GM18951 (cell line): ENCODE results near the gene SOWAHA.

Source experiments
- POLR2A ChIP-seq: IDR thresholded peaks from 4 replicates; pipeline ENCODE4 v1.6.1; 2011; ENCODE audit warnings: mild to moderate bottlenecking; ENCODE audit not compliant: insufficient read length, insufficient read depth; ENCODE audit errors: extremely low read depth
- in situ Hi-C: fragments of 300-500 bp; cut with MboI; formaldehyde crosslinking; loops from one replicate; pipeline ENCODE4 v1.12.0; 2022; ENCODE audit warnings: low sequenced_read_pairs, mixed read lengths, inconsistent platforms; ENCODE audit not compliant: unreplicated experiment

The SOWAHA gene

GRCh38 chr5:132821791-132822190 lies 8.7 kb downstream of the SOWAHA start:
- in situ Hi-C loops = no loop called here
- TF ChIP-seq POLR2A = no peak

GRCh38 chr5:132822650-132823480 lies 9.8 kb downstream of the SOWAHA start:
- in situ Hi-C loops = no loop called here
- TF ChIP-seq POLR2A = no peak

GRCh38 chr5:132823481-132824050 lies 10.5 kb downstream of the SOWAHA start:
- in situ Hi-C loops = no loop called here
- no peak for TF ChIP-seq POLR2A

- in situ Hi-C loops = no loop called here
Observed at GRCh38 chr5:132824426-132824825, 11.3 kb downstream of the SOWAHA start.

GRCh38 chr5:132825033-132825833 lies 12.1 kb downstream of the SOWAHA start:
- in situ Hi-C loops = loop anchor here (25.0 kb wide), 1 partner anchor 438 kb away; no protein-coding TSS in a partner anchor
- no peak for TF ChIP-seq POLR2A

More at GRCh38 chr5:132824426-132824825, 11.3 kb downstream of the SOWAHA start:
- no peak for TF ChIP-seq POLR2A

GRCh38 chr5:132825834-132826391 lies 12.8 kb downstream of the SOWAHA start:
- in situ Hi-C loops = loop anchor here (25.0 kb wide), 1 partner anchor 439 kb away; no protein-coding TSS in a partner anchor
- TF ChIP-seq POLR2A = no peak

- TF ChIP-seq POLR2A = no peak
- in situ Hi-C loops = loop anchor here (25.0 kb wide), 1 partner anchor 439 kb away; no protein-coding TSS in a partner anchor
Observed at GRCh38 chr5:132826424-132827082, 13.5 kb downstream of the SOWAHA start.

- in situ Hi-C loops = loop anchor here (25.0 kb wide), 1 partner anchor 441 kb away; no protein-coding TSS in a partner anchor
- no peak for TF ChIP-seq POLR2A
Observed at GRCh38 chr5:132827943-132828673, 15.0 kb downstream of the SOWAHA start.

GRCh38 chr5:132828846-132829494 lies 15.9 kb downstream of the SOWAHA start:
- in situ Hi-C loops = loop anchor here (25.0 kb wide), 1 partner anchor 442 kb away; no protein-coding TSS in a partner anchor
- TF ChIP-seq POLR2A = no peak

GRCh38 chr5:132829742-132830435 lies 16.8 kb downstream of the SOWAHA start:
- TF ChIP-seq POLR2A = no peak
- in situ Hi-C loops = loop anchor here (25.0 kb wide), 1 partner anchor 443 kb away; no protein-coding TSS in a partner anchor

- in situ Hi-C loops = loop anchor here (25.0 kb wide), 1 partner anchor 443 kb away; no protein-coding TSS in a partner anchor
- peak; percentile 50 for TF ChIP-seq POLR2A
Observed at GRCh38 chr5:132830436-132831094, 17.5 kb downstream of the SOWAHA start, which contains the start of gene SHROOM1. Gene SHROOM1, minus strand, starts transcription at chr5:132830647. Its CDS starts 4,507 bp downstream, at chr5:132826140.
